HL-60/S4 treated with retinoic acid at 250 ng/mL for 4 days and 3 days (cell line): ENCODE data around the gene SPATA13.
"Not testable (repeated sequence)": the region's sequence is repeated elsewhere in the genome, so short reads cannot be mapped to it uniquely, and the experiment has no call there.

ENCODE experiments used
- in situ Hi-C: fragments of 300-500 bp; cut with MboI; formaldehyde crosslinking; loops from 2 replicates; pipeline ENCODE4 v1.7.0; 2022; ENCODE audit warnings: low sequenced_read_pairs

SPATA13 gene

DNA sequence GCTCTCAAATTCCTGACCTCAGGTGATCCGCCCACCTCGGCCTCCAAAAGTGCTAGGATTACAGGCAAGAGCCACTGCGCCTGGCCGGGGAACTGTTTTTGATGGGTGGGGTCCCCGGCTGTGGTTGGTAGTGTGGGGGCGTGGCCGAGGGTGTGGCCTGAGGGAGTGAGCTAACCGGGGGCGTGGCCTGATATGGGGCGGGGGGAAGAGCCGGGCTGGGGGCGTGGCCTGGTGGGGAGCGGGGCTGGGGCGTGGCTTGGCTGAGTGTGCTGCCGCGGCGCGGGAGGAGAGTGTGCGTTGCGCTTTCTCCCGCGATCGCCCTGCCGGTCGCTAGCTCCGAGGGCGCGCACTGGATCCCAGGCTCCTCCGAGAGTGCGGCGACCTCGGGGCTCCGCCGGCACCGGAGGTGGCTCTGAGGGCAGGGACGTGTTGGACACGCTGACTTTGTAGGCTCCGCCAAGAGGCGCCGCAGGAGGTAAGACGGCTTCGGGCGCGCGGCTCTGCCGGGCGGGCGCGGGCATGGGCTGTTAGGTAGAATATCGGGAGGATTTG, at the start of gene SPATA13:
Gene SPATA13 (plus strand): TSS at position 263 of the 552 bp plus-strand sequence. CDS start 62,210 bp downstream, outside the sequence.
- in situ Hi-C loops, result no loop called here

DNA sequence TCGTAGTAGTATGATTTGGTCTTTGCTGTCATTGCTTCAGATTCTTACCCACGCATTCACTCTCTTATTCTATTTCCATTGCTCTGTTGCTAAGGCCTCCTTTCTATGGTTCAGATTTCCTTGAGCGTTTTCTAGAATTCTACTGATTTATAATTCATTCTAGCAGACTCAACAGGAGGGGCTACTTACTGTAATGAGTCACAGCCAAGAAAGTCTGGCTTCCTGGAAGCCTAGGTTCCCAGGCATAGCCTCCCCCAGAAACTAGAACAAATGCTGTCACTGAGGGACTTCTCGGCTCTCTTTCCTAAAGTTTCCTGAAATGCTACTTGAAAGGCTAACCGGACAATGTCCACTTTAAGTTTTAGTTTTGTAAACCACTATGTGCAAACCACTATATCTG, 47.7 kb upstream of the SPATA13 start:
- in situ Hi-C loops, result no loop called here

DNA sequence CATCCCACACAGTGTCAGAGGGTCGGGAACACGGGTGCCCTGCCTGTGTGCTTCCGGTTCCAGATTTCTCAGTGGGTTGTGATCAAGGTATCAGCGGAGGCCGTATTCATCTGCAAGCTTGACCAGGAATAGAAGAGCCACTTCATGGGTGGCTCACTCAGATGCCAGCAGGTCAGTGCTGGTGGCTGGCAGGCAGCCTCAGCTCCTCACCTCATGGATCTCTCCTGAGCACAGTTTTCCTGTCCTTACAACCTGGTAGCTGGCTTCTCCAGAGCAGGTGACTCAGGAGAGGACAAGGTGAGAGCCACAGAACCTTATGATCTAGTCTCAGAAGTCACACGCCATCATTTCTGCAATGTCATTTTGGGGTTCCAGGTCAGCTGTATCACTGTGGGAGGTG, 44.8 kb upstream of the SPATA13 start:
- in situ Hi-C loops, result no loop called here

DNA sequence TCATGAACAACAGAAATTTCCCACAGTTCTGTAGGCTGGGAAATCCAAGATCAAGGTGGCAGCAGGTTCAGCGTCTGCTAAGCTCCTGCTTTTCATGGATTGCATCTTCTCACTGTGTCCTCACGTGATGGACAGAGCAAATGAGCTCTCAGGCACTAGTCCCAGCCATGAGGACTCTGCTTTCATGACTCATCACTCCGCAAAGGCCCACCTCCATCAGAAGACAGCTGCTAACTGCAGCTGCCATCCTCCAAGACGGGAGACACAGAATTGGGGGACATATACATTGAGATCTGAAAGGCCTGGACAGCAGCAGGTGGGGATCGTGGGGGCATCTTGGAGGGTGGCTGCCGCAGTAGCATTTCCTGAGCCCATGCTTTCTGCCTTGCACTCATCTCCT, 44.4 kb upstream of the SPATA13 start:
- in situ Hi-C loops, result no loop called here

DNA sequence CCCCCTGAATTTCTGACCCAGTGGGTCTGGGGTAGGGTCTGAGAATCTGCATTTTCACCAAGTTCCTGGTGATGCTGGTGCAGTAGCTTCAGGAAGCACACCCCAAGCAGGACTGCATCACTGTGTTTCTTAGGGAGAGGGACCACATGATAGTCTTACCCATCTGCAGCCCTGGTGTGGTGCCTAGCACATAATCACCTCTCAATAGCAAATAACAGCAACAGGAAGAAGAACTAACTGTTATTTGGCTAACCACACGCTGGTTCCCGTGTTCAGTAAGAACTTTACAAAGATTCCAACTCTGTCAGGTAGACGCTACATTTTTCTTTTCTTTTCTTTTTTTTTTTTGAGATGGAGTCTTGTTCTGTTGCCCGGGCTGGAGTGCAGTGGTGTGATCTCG, 41.9 kb upstream of the SPATA13 start:
- in situ Hi-C loops, result no loop called here

DNA sequence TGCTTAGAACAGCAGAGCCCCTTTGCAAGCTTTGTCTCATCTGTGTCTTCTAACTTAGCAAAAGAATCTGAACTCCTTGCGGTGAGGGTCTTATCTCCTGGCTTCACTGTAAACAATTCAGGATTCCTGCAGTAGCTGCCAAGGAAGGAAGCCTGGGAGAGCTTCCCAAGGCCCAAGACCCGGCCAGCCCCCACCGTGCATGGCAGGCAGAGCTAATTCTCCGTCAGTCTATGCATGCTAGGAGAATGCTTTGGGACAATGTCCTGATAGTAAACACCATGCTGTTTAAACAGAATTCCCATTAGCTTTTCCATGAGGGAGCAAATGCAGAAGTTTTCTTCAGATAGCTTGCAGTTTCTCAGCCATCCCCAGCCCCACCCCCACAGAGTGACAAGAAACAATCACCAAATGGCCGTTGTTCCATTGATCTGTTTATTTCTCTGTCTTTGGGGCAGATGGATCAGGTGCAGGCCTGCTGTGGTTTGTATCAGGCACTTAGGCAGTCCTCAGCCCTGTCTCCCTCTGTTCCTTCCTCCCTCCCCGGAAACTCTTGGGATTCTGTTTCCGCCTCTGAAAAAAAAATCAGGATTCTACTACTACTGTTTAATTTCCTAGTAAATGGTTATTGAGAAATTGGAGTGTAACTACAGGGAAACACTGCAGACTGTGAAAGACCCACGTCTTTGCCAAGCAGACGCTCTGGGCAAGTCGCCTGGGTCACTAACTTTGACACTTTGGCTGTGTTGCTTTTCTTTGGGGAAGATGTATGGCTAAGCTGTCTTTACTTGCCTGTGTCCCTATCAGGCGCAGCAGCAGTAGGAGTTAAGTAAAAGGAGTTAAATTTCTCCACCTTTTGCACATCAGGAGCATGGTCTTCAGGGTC, 40.7 kb upstream of the SPATA13 start:
- in situ Hi-C loops, result no loop called here

DNA sequence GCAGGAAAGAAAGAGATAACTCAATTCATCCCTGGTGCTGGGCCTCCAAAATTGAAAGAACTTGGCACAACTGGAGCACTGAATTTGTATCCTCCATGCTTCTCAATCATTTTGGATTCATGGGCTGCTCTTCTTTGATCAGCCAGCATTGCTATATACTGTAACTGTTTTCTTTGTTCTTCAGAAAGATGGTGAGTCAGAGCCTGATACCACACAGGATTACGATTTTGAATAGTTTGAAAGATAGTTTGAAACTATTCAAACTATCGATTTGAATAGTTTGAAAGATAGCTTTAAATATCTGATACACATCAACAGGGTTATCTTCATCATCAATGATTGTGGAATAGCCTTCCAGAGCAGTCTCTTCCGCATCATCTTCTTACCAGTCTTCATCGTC, 38.5 kb upstream of the SPATA13 start:
- in situ Hi-C loops, result not testable (repeated sequence)

DNA sequence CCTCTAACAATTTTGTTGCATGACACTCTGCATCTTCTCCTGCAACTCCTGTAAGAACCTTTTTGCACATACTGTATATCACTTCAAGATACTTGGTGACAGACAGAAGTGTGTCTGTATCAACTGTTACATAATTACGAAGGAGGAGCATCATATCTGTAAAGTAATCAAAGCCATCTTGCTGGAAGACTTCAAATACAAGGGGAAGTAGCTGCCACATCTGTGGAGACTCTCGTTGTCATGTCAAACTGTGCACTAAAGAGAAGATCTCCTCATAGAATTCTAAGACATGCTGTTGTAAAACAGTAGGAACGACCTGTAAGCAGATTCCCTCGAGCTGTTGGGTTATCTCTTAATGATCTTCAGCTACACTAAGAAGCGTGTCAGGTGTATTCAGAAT, 38.0 kb upstream of the SPATA13 start:
- in situ Hi-C loops, result no loop called here

DNA sequence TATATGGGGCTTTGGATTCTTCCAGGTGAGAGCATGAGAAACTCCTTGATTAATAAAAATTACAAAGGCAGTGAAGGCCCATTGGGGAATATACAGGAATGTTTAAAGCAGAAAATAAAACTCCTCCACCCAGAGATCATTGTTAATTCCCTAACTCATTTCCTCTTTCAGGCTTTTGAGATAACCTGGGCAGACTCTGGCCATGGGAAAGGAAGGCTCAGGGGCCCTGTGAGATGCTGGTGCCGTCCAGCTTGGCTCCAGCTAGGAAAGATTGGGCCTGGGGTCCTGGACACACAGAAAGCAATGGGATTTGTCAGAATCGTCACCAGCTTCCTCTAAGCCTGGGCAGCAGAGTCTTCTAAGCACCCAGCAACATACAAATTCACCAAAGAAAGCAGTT, 36.8 kb upstream of the SPATA13 start:
- in situ Hi-C loops, result no loop called here

DNA sequence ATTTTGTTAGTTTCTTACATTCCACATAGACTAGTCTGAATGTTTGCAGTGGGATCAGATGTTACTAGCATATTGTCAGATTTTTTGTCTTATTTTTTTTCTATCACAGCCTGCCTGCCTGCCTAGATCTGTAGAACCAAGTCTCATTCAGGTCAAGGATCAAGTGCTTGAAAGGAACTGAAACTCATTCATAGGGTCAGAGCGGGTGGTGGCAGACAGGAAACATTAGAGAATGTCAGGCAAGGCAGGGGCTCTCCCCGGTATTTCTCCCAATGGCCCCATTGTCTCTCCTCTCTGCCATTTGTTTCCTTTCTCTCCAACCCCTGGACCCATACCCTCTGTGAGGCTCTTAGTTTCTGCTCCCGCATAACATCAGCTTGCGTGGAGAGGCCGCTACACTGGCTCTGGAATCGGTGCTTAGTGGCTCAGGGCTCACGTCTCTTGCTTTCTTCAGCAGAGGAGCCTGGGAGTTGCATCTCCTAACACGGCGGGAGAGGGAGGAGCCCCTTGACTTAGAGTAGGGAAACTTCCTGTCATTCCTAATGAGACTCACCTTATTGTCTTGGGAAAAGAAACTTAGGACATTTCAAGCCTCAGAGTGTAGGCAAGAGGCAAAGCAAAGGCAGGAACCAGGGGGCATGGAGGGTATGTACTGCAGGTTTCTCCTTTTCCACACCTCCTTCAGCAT, 35.6 kb upstream of the SPATA13 start:
- in situ Hi-C loops, result no loop called here

DNA sequence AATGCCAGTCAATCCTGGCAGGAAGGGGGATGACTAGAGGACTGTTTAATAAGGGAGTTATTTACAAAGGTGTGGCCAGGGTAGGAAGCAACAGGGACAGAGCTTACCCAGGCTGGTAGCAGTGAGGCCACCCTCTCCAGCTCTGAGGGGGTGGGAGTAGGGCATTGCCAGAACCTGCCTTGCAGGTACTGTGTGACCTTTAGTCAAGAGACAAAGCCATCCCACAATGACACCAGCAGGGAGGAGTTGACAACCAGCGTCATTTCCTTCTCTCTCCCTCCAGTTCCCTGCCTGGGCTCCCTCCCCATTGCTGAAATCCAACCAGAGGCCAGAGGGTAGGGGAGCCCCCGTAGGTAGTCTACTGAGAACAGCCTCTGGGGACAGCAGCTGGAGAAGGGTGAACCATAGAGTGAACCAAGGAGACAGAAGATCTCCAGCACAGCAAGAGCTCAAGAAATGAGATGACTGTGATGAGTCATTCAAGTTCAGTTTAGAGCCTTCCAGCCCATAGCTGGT, 33.3 kb upstream of the SPATA13 start:
- in situ Hi-C loops, result no loop called here

DNA sequence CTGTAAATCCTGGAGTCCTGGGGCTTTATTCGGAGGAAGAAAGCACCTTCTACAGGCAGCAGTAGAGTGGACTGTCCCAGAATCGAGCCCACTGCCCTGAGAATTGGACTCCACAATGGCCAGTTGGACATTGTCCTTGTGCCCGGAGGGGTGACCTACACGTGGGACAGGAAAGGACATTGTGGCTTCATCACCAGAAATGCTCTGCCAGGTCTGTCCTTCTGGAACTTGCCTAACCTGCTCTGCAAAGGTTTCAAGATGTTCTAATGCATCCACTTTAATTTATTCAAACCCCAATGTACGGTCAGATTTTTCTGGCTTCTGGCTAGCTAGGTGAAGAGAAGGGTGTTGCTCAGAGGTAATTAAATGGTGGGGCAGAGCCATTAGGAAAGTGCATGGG, 32.4 kb upstream of the SPATA13 start:
- in situ Hi-C loops, result no loop called here

DNA sequence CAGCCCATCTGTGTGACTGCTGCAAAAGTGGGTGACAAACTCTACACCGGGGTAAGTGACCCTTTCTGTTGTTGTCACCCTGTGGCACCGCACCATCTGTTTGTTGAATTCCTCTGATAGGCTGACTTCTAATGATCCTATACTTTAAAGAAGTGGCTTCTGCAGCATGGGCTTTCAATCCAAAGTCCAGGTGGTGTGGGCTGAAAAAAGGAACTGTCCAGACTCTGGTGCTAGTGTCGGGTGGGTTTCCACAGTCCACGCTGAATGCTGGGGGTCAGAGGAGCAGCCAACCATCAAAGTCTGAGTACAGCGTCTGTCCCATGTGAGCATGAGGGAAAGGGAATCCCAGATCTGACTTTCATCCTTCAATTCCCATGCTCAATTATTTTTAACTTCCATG, 31.6 kb upstream of the SPATA13 start:
- in situ Hi-C loops, result no loop called here

DNA sequence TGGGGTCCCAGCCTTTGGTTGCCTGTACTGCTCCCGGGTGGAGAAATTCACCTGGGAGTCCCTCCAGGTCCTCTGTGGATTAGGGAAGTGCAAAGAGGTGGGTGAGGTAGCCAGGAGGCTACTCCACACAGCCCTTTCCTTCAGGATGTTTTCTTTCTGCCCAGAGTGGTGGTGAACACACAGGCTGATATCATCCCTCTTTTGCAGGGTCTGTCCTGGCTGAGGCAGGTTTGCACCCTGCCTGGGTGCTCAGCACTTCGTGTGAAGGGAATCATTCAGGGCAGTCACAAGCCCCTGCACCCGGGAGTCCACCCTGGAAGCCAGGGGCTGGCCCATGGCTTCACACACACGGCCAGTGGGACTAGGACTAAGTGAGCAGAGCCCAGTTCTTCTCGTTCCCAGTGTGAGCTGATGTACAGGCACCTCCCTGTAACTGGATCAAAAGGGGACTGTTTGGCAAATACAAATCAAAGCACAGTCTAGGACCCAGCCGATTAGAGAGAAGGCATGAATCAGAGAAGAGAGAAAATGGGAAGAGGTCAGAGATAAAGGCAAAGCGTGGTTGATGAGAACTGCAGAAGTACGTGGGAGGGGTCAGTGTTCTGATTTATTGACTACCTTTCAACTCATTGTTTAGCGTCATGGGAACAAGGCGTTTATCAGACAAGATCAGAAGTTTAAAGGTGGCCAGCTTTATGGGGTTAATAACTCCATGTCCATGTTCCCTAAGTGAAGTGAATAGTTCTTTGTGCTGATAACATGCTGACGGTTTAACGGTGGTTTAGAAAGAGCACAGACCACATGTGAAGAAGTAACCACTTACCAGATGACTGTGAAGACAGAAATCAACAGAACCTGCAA, 30.4 kb upstream of the SPATA13 start:
- in situ Hi-C loops, result no loop called here

DNA sequence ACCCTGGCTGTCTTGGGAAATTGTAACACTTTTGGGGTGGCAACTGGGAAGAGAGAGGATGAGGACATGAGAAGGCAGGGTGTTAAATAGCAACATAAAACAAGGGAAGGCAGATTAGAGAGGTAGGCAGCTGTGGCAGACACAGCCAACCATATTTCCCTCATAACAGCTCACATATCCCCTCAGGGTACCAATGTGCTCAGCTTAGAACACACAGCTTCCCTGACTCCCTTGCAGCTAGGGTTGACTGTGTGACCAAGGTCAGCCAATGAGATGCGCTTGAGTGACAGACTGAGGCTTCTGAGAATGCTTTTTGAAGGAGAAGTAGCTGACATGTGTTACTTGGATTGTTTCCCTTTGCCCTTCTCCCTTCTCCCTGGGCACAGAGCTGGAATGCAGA, 28.8 kb upstream of the SPATA13 start:
- in situ Hi-C loops, result no loop called here

DNA sequence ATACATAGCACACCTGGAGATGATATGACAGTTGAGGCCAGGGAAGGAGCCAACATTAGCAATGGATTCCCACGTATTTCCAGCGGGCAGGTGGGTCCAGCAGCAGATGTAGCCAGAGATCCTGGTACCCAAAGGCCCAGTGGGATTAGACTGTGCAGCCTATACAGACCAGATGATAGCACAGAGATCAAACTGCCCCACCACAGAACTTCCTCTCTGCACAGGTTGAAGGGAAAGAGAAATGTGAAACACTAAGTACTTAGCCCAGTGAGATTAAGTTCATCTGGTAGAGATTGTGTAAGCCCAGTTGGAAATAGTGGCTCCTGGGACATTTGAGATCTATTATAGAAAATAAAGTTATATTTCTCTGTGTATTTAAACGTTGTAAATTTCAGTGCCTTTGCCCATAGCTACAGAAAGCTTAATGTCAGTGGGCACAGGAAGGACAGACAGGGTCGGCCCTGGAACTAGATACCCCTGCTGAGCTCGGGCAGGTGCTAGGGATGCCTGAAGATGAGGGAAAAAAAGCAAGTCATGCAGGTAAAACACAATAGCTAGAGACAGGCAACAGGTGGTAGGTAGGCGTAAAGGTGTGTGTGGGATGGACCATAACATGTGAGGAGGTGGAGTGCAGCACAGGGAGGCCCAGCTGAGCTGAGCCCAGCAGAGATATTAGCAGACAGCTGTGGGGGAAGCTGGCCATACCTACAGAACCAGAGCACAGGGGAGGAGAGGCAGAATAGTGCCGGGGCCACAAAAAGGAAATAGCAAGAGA, 27.3 kb upstream of the SPATA13 start:
- in situ Hi-C loops, result no loop called here

DNA sequence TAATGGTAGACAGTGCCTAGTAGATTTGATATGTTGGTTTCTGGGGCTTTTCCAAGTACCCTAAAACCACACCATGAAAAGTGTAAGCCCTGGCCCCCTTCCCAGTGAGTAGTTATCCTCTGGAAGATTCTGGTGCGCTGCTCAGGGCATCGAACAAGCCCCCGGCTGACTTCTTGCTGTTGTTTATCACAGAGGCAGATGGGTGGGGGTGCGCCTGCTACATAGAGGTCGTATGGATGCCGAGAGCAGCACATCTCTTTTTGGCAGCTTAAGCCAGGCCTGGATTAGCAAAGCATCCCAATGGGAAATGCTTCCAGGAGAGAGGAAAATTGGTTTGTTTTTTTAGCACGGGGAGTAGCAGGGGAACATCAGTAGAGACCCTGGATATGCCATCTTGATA, 26.3 kb upstream of the SPATA13 start:
- in situ Hi-C loops, result no loop called here

DNA sequence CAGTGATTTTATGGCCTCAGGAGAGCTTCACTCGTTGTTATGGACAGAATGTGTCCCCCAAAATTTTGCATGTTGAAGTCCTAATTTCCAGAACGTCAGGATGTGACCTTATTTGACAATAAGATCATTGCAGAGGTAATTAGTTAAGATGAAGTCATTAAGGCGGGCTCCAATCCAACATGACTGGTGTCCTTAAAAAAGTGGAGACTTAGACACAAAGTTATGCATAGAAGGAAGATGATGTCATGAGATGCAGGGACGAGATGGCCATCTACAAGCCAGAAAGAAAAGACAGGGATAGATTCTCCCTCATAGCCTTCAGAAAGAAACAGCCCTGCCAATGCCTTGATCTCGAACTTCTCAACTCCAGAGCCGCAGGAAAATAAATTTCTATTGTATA, 25.8 kb upstream of the SPATA13 start:
- in situ Hi-C loops, result no loop called here

DNA sequence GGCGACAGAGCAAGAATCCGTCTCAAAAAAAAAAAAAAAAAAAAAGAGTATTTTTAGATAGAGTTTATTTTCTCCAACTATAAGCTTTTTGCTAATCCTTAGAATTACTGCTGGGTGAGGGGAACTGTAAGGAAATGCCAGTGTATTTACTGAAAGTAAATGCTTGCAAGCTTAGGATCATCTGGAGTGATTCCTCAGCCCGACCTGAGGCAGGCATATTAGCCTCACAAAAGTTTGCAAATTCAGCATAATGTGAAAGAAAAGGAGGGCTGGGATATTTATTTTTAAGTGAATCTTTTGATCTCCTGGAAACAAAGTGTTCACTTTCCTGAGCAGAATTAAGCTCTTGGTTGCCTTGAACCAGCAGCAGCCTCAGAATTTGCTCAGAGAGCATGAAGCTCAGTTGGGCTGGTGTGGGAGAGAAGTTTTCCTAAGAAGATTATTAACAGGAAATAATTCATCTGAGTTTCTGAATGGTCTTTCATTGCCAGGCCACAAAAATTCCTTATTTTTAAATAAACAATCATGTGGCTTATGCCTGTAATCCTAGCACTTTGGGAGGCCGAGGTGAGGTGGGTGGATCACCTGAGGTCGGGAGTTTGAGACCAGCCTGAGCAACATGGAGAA, 24.7 kb upstream of the SPATA13 start:
- in situ Hi-C loops, result no loop called here

DNA sequence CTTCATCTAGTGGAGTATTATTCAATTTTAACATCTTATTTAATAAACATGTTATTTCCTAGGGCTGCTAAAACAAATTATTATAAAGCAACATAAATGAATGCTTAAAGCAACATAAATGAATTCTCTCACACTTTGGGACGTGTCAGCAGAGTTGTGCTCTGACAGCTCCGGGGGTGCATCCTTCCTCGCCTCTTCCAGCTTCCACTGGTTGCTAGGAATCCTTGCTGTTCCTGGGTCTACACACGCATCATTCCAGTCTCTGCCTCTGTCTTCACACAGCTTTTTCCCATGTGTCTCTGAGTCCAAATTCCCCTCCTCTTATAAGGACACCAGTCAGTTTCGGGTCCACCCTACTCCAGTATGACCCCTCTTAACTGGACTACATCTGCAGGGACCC, 21.6 kb upstream of the SPATA13 start:
- in situ Hi-C loops, result no loop called here
